DLD1 (cell line): ENCODE measurements around the gene MRTO4.

Experiments used
- in situ Hi-C: cut with HindIII; loops from 2 replicates; pipeline ENCODE4 v1.10.0; 2017; ENCODE audit warnings: low sequenced_read_pairs

MRTO4 gene

GRCh38 chr1:19308509-19308907, 56.9 kb downstream of the MRTO4 start:
- in situ Hi-C loops, result no loop called here

GRCh38 chr1:19309123-19309813, 57.7 kb downstream of the MRTO4 start:
- in situ Hi-C loops, result no loop called here
